Activated naive CD4-positive, alpha-beta T cell treated with anti-CD3 and anti-CD28 coated beads, Interleukin-2, amount 50 U/mL, for 16 hours (primary cell): ENCODE measurements around the gene ATP5PD.

Experiments
- DNase-seq: peaks from one replicate; pipeline ENCODE4 v3.0.0-alpha.2; 2020

The ATP5PD gene

GRCh38 chr17:75046407-75047289, at the start of gene ATP5PD, which contains the start of gene KCTD2:
TSS of gene ATP5PD (minus strand) at chr17:75046969. CDS start at chr17:75042650, 4,319 bp downstream.
TSS of gene KCTD2 (plus strand) at chr17:75047225. CDS start at chr17:75047251, 26 bp downstream.
- DNase-seq: peak; percentile 95

GRCh38 chr17:75096082-75096625, 49.4 kb upstream of the ATP5PD start:
- DNase-seq: no peak

GRCh38 chr17:75094871-75095399, 48.2 kb upstream of the ATP5PD start:
- no peak for DNase-seq

- DNase-seq: no peak
Measured at GRCh38 chr17:75093548-75094158, 46.9 kb upstream of the ATP5PD start.

DNA sequence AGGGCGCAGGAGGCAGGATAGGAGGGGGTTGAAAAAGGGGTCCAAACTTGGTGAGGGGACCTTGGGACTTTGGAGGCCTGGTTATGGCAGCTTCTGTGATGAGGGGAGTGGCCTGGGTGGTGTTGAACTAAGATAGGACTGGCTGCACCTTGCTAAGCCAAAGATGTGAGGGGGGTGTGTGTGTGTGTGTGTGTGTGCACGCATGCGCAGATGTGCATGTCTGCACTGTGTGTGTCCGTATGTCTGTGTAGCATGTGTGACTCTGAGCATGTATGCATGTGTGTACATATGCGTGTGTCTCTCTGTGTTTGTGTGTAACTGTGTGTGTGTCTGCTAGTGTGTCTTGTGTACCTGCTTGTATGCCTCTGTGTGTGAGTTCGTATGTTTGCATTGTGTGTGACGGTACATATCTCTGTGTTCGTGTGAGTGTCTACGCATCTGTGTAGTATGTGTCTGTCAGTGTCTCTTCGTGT, 45.1 kb upstream of the ATP5PD start:
- DNase-seq: no peak

DNA sequence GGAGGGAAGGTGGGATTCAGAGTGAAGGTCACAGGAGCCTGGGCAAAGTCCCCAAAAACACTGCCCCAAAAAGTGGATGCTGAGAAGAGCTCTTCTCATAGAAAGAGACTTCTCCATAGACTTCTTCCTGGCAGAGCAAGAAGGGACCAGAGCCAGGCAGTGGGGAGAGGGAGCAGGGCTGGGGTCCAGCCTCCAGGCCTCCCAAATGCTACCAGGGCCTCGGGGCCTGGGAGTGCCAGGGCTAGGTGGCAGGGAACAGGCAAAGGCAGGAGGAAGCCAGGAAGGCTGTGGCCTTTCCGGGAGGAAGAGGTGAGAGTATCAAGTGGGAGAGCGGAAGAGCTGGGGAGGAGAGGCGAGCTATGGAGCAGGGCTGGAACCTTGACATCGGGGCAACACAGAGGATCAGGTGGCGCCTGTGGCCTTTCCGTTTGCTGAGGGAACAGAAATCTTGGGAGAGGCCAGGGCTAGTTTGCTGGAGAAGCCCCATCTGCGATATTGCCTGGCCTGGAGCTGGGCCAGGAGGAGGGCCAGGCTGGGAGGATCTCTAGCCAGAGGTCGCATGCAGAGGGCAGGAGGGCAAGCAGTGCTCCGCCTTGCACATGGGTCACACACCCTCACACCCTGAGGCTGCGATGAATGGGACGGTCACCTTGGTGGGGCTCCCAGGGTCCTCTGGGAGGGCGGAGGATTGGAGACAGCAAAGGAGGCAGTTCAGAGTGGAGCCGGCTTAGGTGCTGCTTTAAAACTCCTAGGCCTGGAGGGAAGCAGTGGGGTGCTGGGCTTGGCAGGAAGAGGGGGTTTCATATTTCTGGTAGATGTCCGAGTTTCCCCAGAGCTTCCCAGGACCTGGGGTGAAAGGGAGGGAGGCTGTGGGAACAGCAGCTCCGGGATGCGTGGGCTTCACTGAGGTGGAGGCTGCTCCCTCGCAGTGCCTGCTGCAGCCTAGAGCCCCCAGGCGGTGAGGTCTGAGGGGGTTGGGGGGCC, 44.4 kb upstream of the ATP5PD start:
- DNase-seq: no peak

DNA sequence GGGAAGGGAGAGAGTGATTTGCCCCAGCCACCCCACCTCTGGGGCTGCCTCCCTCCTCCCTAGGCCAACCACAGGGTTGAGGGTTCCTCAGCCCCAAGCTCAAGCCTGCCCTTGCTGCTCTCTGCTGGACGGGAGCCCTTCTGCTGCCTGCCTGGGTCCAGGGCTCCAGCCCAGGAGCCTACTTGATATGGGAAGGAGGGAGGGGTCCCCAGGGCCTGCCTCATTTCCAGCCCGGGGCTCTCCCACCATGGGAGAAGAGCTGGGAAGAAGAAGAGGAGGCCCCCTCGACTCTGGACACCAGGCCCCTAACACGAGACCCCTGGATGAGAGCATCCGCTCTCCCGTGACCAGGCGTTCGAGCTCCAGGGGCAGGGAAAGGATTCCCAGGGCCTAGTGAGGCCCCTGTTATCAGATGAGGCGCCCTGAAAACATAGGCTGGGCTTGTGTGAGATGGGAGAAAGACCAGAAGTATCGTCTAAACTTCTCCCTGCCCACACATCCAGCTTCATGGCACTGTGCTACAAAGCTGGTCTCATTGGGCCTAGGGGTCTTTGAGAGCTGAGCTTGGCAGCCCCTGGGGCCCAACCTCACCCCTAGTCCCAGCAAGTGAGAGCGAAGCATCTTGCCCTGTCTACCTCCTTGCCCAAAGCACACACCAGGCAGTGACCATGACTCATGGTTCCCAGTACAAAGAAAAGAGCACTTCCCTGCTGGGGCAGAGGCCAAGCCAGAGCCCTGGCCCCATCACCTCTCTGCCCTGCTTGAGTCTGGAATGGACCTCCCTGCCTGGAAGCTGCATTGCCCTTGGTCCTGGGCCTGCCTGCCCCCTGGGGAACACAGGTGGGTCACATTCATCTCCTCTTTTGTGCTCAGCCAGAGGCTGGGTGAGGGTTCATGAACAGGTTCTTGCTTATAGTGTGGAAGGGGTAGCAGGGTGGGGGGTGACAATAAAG, 42.0 kb upstream of the ATP5PD start:
- no peak for DNase-seq

GRCh38 chr17:75087558-75088453, 41.0 kb upstream of the ATP5PD start, which contains the start of gene SLC16A5:
TSS of gene SLC16A5 (plus strand) at chr17:75087954. CDS start at chr17:75093637, 5,683 bp downstream.
- DNase-seq: peak; percentile 36

- DNase-seq: no peak
Measured at GRCh38 chr17:75087182-75087557, 40.4 kb upstream of the ATP5PD start.

GRCh38 chr17:75086496-75087181, 39.9 kb upstream of the ATP5PD start:
- DNase-seq: no peak

- no peak for DNase-seq
Measured at GRCh38 chr17:75084039-75084660, 37.4 kb upstream of the ATP5PD start.

GRCh38 chr17:75082683-75083082, 35.9 kb upstream of the ATP5PD start:
- no peak for DNase-seq

- DNase-seq: no peak
Measured at GRCh38 chr17:75081611-75082540, 35.1 kb upstream of the ATP5PD start.

GRCh38 chr17:75079023-75079373, 32.2 kb upstream of the ATP5PD start:
- DNase-seq: no peak

- DNase-seq: no peak
Measured at GRCh38 chr17:75078284-75079022, 31.7 kb upstream of the ATP5PD start.

GRCh38 chr17:75077496-75078283, 30.9 kb upstream of the ATP5PD start:
- peak; percentile 56 for DNase-seq
